ENCODE results near the gene HOGA1. TPM values are rescaled to one million over a fixed set of nuclear protein-coding genes. Genes with fewer than 3 reads are reported as not detected.

HOGA1 gene
- total RNA-seq, 1 donor from 2014 or later, result 0.98 TPM

GRCh38 chr10:97543025-97543546, 41.1 kb upstream of the HOGA1 start:
- DNase-seq (ENCODE audit: extremely low spot score in 2 of 2), result peak in 1 of 2 donors; percentile 97
- TF ChIP-seq CTCF (IDR thresholded peaks at IDR 0.05) (peak in 1 of 3 experiments; percentile 4), POLR2A (IDR thresholded peaks at IDR 0.05) (no peak), POLR2AphosphoS5 (IDR thresholded peaks at IDR 0.05; ENCODE audit: insufficient read depth in 1 of 2, low read depth in 1 of 2) (peak; percentile 78 to 92)
- H3K36me3 ChIP-seq, result no peaks in the 10 kb centered on the region
- peaks cover 61% of the 10 kb centered on the region for H3K4me1 ChIP-seq
- intact Hi-C loops (cut with DNase I), result loop anchor here (5.0 kb wide), 1 partner anchor 46 kb away; the partner anchor contains the start of genes MMS19 and UBTD1
- H3K27ac ChIP-seq, result peak overlapping the region; percentile 93
- H3K27me3 ChIP-seq, result no peaks in the 10 kb centered on the region
- peak overlapping the region in 1 of 2 donors; percentile 23 for H3K4me3 ChIP-seq
- no peaks in the 10 kb centered on the region for H3K9me3 ChIP-seq

DNA sequence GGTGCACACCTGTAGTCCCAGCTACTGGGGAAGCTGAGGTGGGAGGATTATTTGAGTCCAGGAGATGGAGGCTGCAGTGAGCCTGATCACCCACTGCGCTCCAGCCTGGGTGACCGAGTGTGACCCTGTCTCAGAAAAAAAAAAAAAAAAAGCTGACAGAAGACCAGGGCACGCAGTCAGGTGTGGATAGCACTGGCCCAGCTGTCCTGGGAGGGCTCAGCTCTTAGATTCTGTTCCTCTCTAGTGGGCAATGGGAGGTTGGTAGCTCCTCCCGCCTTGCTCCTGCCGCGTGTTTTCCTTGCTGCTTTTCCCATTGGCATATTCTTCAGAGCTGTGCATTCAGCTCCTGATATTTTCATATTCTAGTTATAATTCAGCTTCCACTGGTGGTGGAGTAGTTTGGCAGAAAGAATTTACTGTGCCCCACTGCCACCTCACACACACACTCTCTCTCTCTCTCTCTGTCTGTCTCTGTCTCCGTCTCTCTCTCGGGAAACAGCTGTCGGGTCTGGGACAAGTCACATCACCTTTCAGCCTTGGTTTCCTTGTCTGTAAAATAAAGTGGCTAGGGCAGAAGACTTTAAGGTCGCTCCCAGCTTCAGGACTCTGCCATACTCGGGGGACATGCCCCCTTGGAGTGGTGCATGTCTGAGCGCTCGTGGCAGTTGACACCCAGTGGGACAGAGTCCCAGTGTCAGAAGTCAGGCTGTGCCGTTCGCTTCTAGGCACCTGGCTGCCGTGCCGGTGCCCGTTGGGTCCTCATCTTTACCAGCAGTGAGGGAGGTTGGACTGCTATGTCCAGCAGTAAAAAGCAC, 37.5 kb upstream of the HOGA1 start:
- Histone ChIP-seq H3K27ac (no peak overlapping the region), H3K36me3 (no peaks in the 10 kb centered on the region), H3K27me3 (no peaks in the 10 kb centered on the region), H3K4me3 (no peak overlapping the region), H3K9me3 (no peaks in the 10 kb centered on the region), H3K4me1 (peaks cover 57% of the 10 kb centered on the region)
- DNase-seq (ENCODE audit: extremely low spot score in 2 of 2), result no peak
- intact Hi-C loops (cut with DNase I), result no loop called here
- no peak for TF ChIP-seq POLR2A (IDR thresholded peaks at IDR 0.05)
- TF ChIP-seq POLR2AphosphoS5 (IDR thresholded peaks at IDR 0.05; ENCODE audit: insufficient read depth in 1 of 2, low read depth in 1 of 2), result no peak
- TF ChIP-seq CTCF (IDR thresholded peaks at IDR 0.05), result no peak

DNA sequence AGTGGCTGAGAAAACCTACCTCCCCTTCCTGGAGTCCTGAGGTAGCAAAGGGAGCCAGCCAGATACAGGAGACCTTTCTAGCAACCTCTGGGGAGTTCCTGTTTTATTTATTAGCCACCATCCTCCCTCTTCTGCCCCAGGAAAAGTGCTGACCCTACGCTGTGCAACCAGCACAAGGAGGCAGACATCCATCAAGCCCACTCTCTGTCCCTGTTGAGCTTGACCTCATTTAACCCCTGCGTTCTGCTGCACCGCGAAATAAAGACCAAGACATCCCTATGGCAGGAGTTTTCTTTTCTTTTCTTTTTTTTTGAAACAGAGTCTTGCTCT, 37.0 kb upstream of the HOGA1 start:
- Histone ChIP-seq H3K27ac (no peak overlapping the region), H3K4me1 (peaks cover 51% of the 10 kb centered on the region)

DNA sequence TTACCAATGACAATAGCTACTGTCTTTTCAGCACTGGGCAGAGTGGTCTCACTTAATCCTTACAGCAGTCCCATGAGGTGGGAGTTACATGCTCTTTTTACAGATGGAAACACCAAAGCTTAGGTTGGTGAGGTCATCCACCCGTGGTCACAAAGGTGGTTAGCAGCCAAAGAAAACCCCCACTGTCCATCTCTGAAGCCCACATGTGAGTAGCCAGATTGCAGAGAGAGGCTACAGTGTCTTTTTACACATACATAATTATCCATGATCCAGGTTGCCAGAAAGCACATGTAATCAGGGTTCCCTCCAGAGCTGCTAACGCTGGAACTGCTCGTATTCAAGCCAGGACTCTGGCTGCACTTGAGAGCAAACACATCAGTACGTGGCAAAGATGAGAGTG, 36.2 kb upstream of the HOGA1 start:
- Histone ChIP-seq H3K27me3 (no peaks in the 10 kb centered on the region), H3K27ac (no peak overlapping the region), H3K36me3 (no peaks in the 10 kb centered on the region), H3K4me3 (no peak overlapping the region), H3K4me1 (peaks cover 44% of the 10 kb centered on the region), H3K9me3 (no peaks in the 10 kb centered on the region)
- intact Hi-C loops (cut with DNase I), result no loop called here
- DNase-seq (ENCODE audit: extremely low spot score in 2 of 2), result no peak
- no peak for TF ChIP-seq POLR2AphosphoS5 (IDR thresholded peaks at IDR 0.05; ENCODE audit: insufficient read depth in 1 of 2, low read depth in 1 of 2)
- no peak for TF ChIP-seq CTCF (IDR thresholded peaks at IDR 0.05)
- TF ChIP-seq POLR2A (IDR thresholded peaks at IDR 0.05), result no peak

More for the DNA sequence above, 37.0 kb upstream of the HOGA1 start:
- no peak for DNase-seq (ENCODE audit: extremely low spot score in 2 of 2)
- Histone ChIP-seq H3K4me3 (no peak overlapping the region), H3K9me3 (no peaks in the 10 kb centered on the region), H3K36me3 (no peaks in the 10 kb centered on the region), H3K27me3 (no peaks in the 10 kb centered on the region)
- intact Hi-C loops (cut with DNase I), result no loop called here
- TF ChIP-seq POLR2AphosphoS5 (IDR thresholded peaks at IDR 0.05; ENCODE audit: insufficient read depth in 1 of 2, low read depth in 1 of 2) (no peak), CTCF (IDR thresholded peaks at IDR 0.05) (no peak)
